Right cardiac atrium (tissue), 5 donors: ENCODE data around the gene CCDC17. TPM values are rescaled to one million over a fixed set of nuclear protein-coding genes. Genes with fewer than 3 reads are reported as not detected.

Experiments used
- ATAC-seq, 2 donors: fragments of 200-7000 bp; cut with Tn5 transposase; one replicate each; pipeline versions ENCODE4 v1.8.0 to v1.9.1; 2020; ENCODE audit warnings: moderate library complexity in 2 of 2, mild to moderate bottlenecking in 1 of 2
- DNase-seq, 3 donors: peaks; one replicate each; pipeline ENCODE4 v3.0.0-alpha.2; 2020
- H3K27ac ChIP-seq: one replicate; pipeline ENCODE4 v1.5.1; 2013; ENCODE audit warnings: mild to moderate bottlenecking, low read length, control low read depth, moderate library complexity
- H3K27me3 ChIP-seq: one replicate; pipeline ENCODE4 v1.6.1; 2013; ENCODE audit not compliant: control insufficient read depth, insufficient read depth
- H3K4me1 ChIP-seq: one replicate; pipeline ENCODE4 v1.6.1; 2013; ENCODE audit warnings: low read length; ENCODE audit not compliant: control insufficient read depth, insufficient read depth
- H3K4me3 ChIP-seq: one replicate; pipeline ENCODE4 v1.5.1; 2013; ENCODE audit warnings: low read length, control low read depth
- H3K9me3 ChIP-seq: one replicate; pipeline ENCODE4 v1.6.1; 2013; ENCODE audit warnings: low read length; ENCODE audit not compliant: control insufficient read depth
- WGBS: extraction: QIAGEN DNeasy Blood & Tissue Kit; methylation state at CpG from one replicate; pipeline ENCODE4 v1.1.7; 2013; 5-methylcytosine and 5-hydroxymethylcytosine counted together
- intact Hi-C, 4 donors: fragments of 100-400 bp; cut with DNase I; formaldehyde crosslinking; loops; one replicate each; pipeline versions ENCODE4 v1.11.0 to v1.14.0; 2022 to 2023
- long read RNA-seq, 4 donors: library from polyadenylated mRNA; unstranded; transcript quantifications; one replicate each; pipeline ENCODE4 v2.0.0, GENCODE V29; 2020 to 2021
- polyA plus RNA-seq: library from polyadenylated mRNA; stranded (reverse); fragments of 200-250 nt; gene quantifications from one replicate; pipeline ENCODE4 v1.2.3, GENCODE V29; 2013
- total RNA-seq, 4 donors: library from RNA; stranded (reverse); fragmentation: NEBNext Ultra II Directional; extraction: Animal tissue kit (Norgen Biotek cat#: 25700); gene quantifications; one replicate each; pipeline ENCODE4 v1.2.1, GENCODE V29; 2021
- donor health status: healthy with polysubstance abuse.
- donor health status: DM: no; HTN: yes; CAD: no.
- donor health status: DM: no; HTN: no; CAD: no.
- donor health status: DM: no; HTN: yes; CAD: no; lungs with severe emphysema.
- donor health status: DM: yes; HTN: yes; CAD: no.

The CCDC17 gene
- total RNA-seq = 1 to 10 TPM in 3 of 4 donors, under 1 TPM in 1; 0.42 to 1.8 (median 1.1) TPM
- polyA plus RNA-seq = 0.93 TPM
- long read RNA-seq, donor 1, partial matches to known transcripts = 1 of 1 reads
- long read RNA-seq, donor 1, other reads (novel, unspliced or antisense) = 0 of 1 reads
- long read RNA-seq, donor 2 = 0 reads
- long read RNA-seq, donor 3, partial matches to known transcripts = 2 of 3 reads
- long read RNA-seq, donor 3, other reads (novel, unspliced or antisense) = 1 of 3 reads
- long read RNA-seq, donor 4 = 0 reads

- intact Hi-C loops = no loop called here
- Histone ChIP-seq H3K27ac (no peak within 1 kb of the TSS), H3K4me3 (peak within 1 kb of the TSS; percentile 7), H3K9me3 (no peaks in the 10 kb centered on the region), H3K27me3 (no peaks in the 10 kb centered on the region), H3K4me1 (peaks cover 8% of the 10 kb centered on the region)
- WGBS = 30% methylated on average over 4 of the region's 4 CpGs
- ATAC-seq (no peak), DNase-seq (no peak)
Observed at GRCh38 chr1:45623972-45624371, at the start of gene CCDC17. Gene CCDC17, minus strand, starts transcription at chr1:45624054. Its CDS starts 145 bp downstream, at chr1:45623909.

- intact Hi-C loops = no loop called here
- no peaks in the 10 kb centered on the region for H3K27me3 ChIP-seq
- no peak overlapping the region for H3K4me3 ChIP-seq
- H3K9me3 ChIP-seq = no peaks in the 10 kb centered on the region
- H3K4me1 ChIP-seq = peaks cover 15% of the 10 kb centered on the region
- ATAC-seq (no peak), DNase-seq (no peak)
- 69% methylated on average over 6 of the region's 6 CpGs for WGBS
- no peak overlapping the region for H3K27ac ChIP-seq
Observed at GRCh38 chr1:45669859-45670655, 46.2 kb upstream of the CCDC17 start.

- Histone ChIP-seq H3K27me3 (no peaks in the 10 kb centered on the region), H3K9me3 (no peaks in the 10 kb centered on the region), H3K4me3 (no peak overlapping the region), H3K4me1 (peaks cover 15% of the 10 kb centered on the region), H3K27ac (no peak overlapping the region)
- DNase-seq (no peak), ATAC-seq (no peak)
- WGBS = 69% methylated on average over 1 of the region's 1 CpG
- intact Hi-C loops = no loop called here
Observed at GRCh38 chr1:45669379-45669778, 45.5 kb upstream of the CCDC17 start.

- Histone ChIP-seq H3K4me1 (peaks cover 13% of the 10 kb centered on the region), H3K27ac (no peak overlapping the region)
- DNase-seq = no peak
Observed at GRCh38 chr1:45668526-45668925, 44.7 kb upstream of the CCDC17 start.

GRCh38 chr1:45667321-45668111 lies 43.7 kb upstream of the CCDC17 start:
- Histone ChIP-seq H3K27me3 (no peaks in the 10 kb centered on the region), H3K9me3 (no peaks in the 10 kb centered on the region), H3K4me3 (no peak overlapping the region), H3K4me1 (peaks cover 10% of the 10 kb centered on the region), H3K27ac (no peak overlapping the region)
- ATAC-seq = no peak
- no peak for DNase-seq
- 72% methylated on average over 8 of the region's 8 CpGs for WGBS
- intact Hi-C loops = no loop called here

More at GRCh38 chr1:45668526-45668925, 44.7 kb upstream of the CCDC17 start:
- no peak for ATAC-seq
- no peaks in the 10 kb centered on the region for H3K27me3 ChIP-seq
- no peak overlapping the region for H3K4me3 ChIP-seq
- 96% methylated on average over 4 of the region's 4 CpGs for WGBS
- intact Hi-C loops = no loop called here
- no peaks in the 10 kb centered on the region for H3K9me3 ChIP-seq

GRCh38 chr1:45666836-45667235 lies 43.0 kb upstream of the CCDC17 start:
- Histone ChIP-seq H3K4me1 (peaks cover 10% of the 10 kb centered on the region), H3K27ac (no peak overlapping the region), H3K9me3 (no peaks in the 10 kb centered on the region), H3K4me3 (no peak overlapping the region), H3K27me3 (no peaks in the 10 kb centered on the region)
- no peak for DNase-seq
- ATAC-seq = no peak
- intact Hi-C loops = no loop called here
- WGBS = 62% methylated on average over 2 of the region's 2 CpGs

- no peak overlapping the region for H3K27ac ChIP-seq
- 62% methylated on average over 2 of the region's 2 CpGs for WGBS
- H3K4me3 ChIP-seq = no peak overlapping the region
- intact Hi-C loops = no loop called here
- H3K27me3 ChIP-seq = no peaks in the 10 kb centered on the region
- no peak for ATAC-seq
- DNase-seq = no peak
- H3K9me3 ChIP-seq = no peaks in the 10 kb centered on the region
- peaks cover 2% of the 10 kb centered on the region for H3K4me1 ChIP-seq
Observed at GRCh38 chr1:45660336-45660735, 36.5 kb upstream of the CCDC17 start.

- Histone ChIP-seq H3K9me3 (no peaks in the 10 kb centered on the region), H3K4me3 (no peak overlapping the region), H3K27me3 (no peaks in the 10 kb centered on the region), H3K4me1 (peaks cover 2% of the 10 kb centered on the region), H3K27ac (no peak overlapping the region)
- ATAC-seq (no peak), DNase-seq (no peak)
- 98% methylated on average over 2 of the region's 2 CpGs for WGBS
- intact Hi-C loops = no loop called here
Observed at GRCh38 chr1:45659222-45659621, 35.4 kb upstream of the CCDC17 start.

- no peak overlapping the region for H3K4me3 ChIP-seq
- peaks cover 2% of the 10 kb centered on the region for H3K4me1 ChIP-seq
- DNase-seq (no peak), ATAC-seq (no peak)
- H3K27ac ChIP-seq = no peak overlapping the region
- no peaks in the 10 kb centered on the region for H3K27me3 ChIP-seq
- no peaks in the 10 kb centered on the region for H3K9me3 ChIP-seq
- 72% methylated on average over 2 of the region's 2 CpGs for WGBS
- intact Hi-C loops = no loop called here
Observed at GRCh38 chr1:45658171-45658570, 34.3 kb upstream of the CCDC17 start.

GRCh38 chr1:45656573-45657226 lies 32.8 kb upstream of the CCDC17 start:
- DNase-seq = no peak
- intact Hi-C loops = no loop called here

More at GRCh38 chr1:45656573-45657226, 32.8 kb upstream of the CCDC17 start:
- Histone ChIP-seq H3K9me3 (no peaks in the 10 kb centered on the region), H3K4me3 (no peak overlapping the region), H3K4me1 (no peaks in the 10 kb centered on the region), H3K27ac (no peak overlapping the region), H3K27me3 (no peaks in the 10 kb centered on the region)
- 97% methylated on average over 3 of the region's 3 CpGs for WGBS
- ATAC-seq = no peak
